K562 (cell line): Measurements from ENCODE around the gene PSMG3. TPM values are rescaled to one million over a fixed set of nuclear protein-coding genes. Genes with fewer than 3 reads are reported as not detected.
A peak's percentile ranks its signal among the peaks of the same experiment; 100 is the strongest.

Source experiments
- ATAC-seq: fragments of 200-7000 bp; cut with Tn5 transposase; 3 replicates; pipeline ENCODE4 v1.9.1; 2020; ENCODE audit warnings: moderate library complexity
- BruUV-seq: library from RNA; stranded (reverse); fragments of 400-500 nt; replicated peaks from 2 replicates; lab custom pipeline; 2021; lab: Mats Ljungman, UMichigan
- CTCF ChIA-PET: fragments of 300-600 bp; formaldehyde crosslinking; extraction: SDS; loops from one replicate; lab custom pipeline; 2021; ENCODE audit warnings: low intra/inter-chr PET ratio; lab: Yijun Ruan, JAX
- POLR2A ChIA-PET: fragments of 300-600, 350-650 bp; sonication (Branson Sonifier 250); formaldehyde crosslinking; extraction: SDS; loops from one replicate; lab custom pipeline; 2021; ENCODE audit warnings: antibody characterized with exemption, inconsistent platforms; lab: Yijun Ruan, JAX
- DNase-seq, 4 experiments: peaks; one replicate each; pipeline versions ENCODE4 v3.0.0 to v3.0.0-alpha.2; 2011 to 2018; ENCODE audit warnings: low spot score in 3 of 4, mixed read lengths in 3 of 4; ENCODE audit errors: extremely low read depth in 1 of 4
- FAIRE-seq: peaks from 2 replicates; lab custom pipeline; 2011; peaks lifted over from hg19 to GRCh38; lab: Jason Lieb, UNC
- H2AFZ ChIP-seq: 2 replicates; pipeline ENCODE4 v1.6.0; 2011; ENCODE audit warnings: low read depth, low read length, control low read depth, inconsistent platforms
- H3K27ac ChIP-seq: fragments of 200-600 bp; 3 replicates; pipeline ENCODE4 v1.8.0; 2011; ENCODE audit warnings: low read depth, mild to moderate bottlenecking, control low read depth, inconsistent platforms, low read length, moderate library complexity, mixed read lengths; ENCODE audit errors: extremely low read depth
- H3K27me3 ChIP-seq, 2 experiments: fragments of 300-600 bp in 1 of 2; 2 replicates in 1 of 2; 3 replicates in 1 of 2; pipeline versions ENCODE4 v1.6.0 to v1.8.0; 2011; ENCODE audit warnings: inconsistent platforms in 2 of 2, low read length in 2 of 2, mild to moderate bottlenecking in 1 of 2, mixed read lengths in 1 of 2, moderate library complexity in 1 of 2; ENCODE audit not compliant: control insufficient read depth in 2 of 2, insufficient read depth in 2 of 2
- H3K36me3 ChIP-seq: fragments of 300-600 bp; 3 replicates; pipeline ENCODE4 v1.8.0; 2011; ENCODE audit warnings: mild to moderate bottlenecking, low read length, inconsistent platforms; ENCODE audit not compliant: control insufficient read depth, insufficient read depth
- H3K4me1 ChIP-seq, 2 experiments: fragments of 200-600 bp in 1 of 2; replicated peaks in 1 of 2; 2 replicates in 1 of 2; 3 replicates in 1 of 2; pipeline versions ENCODE4 v1.5.1 to v1.8.0; 2011; ENCODE audit warnings: inconsistent platforms in 2 of 2, low read length in 2 of 2, mild to moderate bottlenecking in 1 of 2, mixed read lengths in 1 of 2, moderate library complexity in 1 of 2; ENCODE audit not compliant: control insufficient read depth in 2 of 2, insufficient read depth in 2 of 2
- H3K4me2 ChIP-seq: 2 replicates; pipeline ENCODE4 v1.6.1; 2011; ENCODE audit warnings: low read length, control low read depth, inconsistent platforms, mixed read lengths; ENCODE audit not compliant: insufficient read depth
- H3K4me3 ChIP-seq: fragments of 200-600 bp; sonication (generic), shearing (Covaris generic); 2 replicates; pipeline ENCODE4 v1.5.1; 2016; ENCODE audit warnings: control low read depth, inconsistent platforms
- H3K79me2 ChIP-seq: fragments of 200-600 bp; 3 replicates; pipeline ENCODE4 v1.8.0; 2011; ENCODE audit warnings: low read length, inconsistent platforms; ENCODE audit not compliant: control insufficient read depth, insufficient read depth
- H3K9ac ChIP-seq, 2 experiments: 2 replicates each; pipeline versions ENCODE4 v1.6.0 to v1.6.1; 2011; ENCODE audit warnings: low read depth in 2 of 2, low read length in 2 of 2, control low read depth in 1 of 2, inconsistent platforms in 1 of 2, mild to moderate bottlenecking in 1 of 2, mixed read lengths in 1 of 2; ENCODE audit not compliant: insufficient read depth in 1 of 2
- H3K9me1 ChIP-seq: one replicate; pipeline ENCODE4 v1.6.0; 2011; ENCODE audit warnings: inconsistent platforms, mild to moderate bottlenecking, low read length, moderate library complexity; ENCODE audit not compliant: control insufficient read depth, insufficient read depth
- H3K9me3 ChIP-seq: replicated peaks from 2 replicates; pipeline ENCODE4 v1.5.1; 2011; ENCODE audit warnings: low read depth, low read length, inconsistent platforms; ENCODE audit not compliant: control insufficient read depth, insufficient read depth
- H4K20me1 ChIP-seq: replicated peaks from 2 replicates; pipeline ENCODE4 v1.6.1; 2011; ENCODE audit warnings: low read length, inconsistent platforms, mixed read lengths; ENCODE audit not compliant: control insufficient read depth, insufficient read depth
- ATF1 ChIP-seq, 2 experiments: fragments of 450-650 bp in 1 of 2; IDR thresholded peaks; 2 replicates each; pipeline ENCODE4 v1.6.1; 2016; ENCODE audit warnings: missing compliant biosample characterization in 1 of 2, missing genetic modification characterization in 1 of 2
- BHLHE40 ChIP-seq: IDR thresholded peaks from 2 replicates; pipeline ENCODE4 v1.6.1; 2011; ENCODE audit warnings: low read length, improper control_type of control experiment
- E2F6 ChIP-seq, 2 experiments: IDR thresholded peaks; 2 replicates each; pipeline ENCODE4 v1.6.1; 2011; ENCODE audit warnings: borderline replicate concordance in 1 of 2, control low read depth in 1 of 2, low read depth in 1 of 2, low read length in 1 of 2, mild to moderate bottlenecking in 1 of 2, mixed read lengths in 1 of 2, moderate library complexity in 1 of 2; ENCODE audit not compliant: insufficient read depth in 1 of 2, insufficient read length in 1 of 2, poor library complexity in 1 of 2, severe bottlenecking in 1 of 2; ENCODE audit errors: extremely low read depth in 1 of 2
- EGR1 ChIP-seq: fragments of 450-650 bp; conservative IDR thresholded peaks from 2 replicates; pipeline ENCODE4 v1.6.1; 2017; ENCODE audit warnings: mild to moderate bottlenecking
- HMGXB4 ChIP-seq: sonication (generic); formaldehyde crosslinking; IDR thresholded peaks from 2 replicates; pipeline ENCODE4 v1.8.1; 2023; ENCODE audit warnings: mild to moderate bottlenecking, missing genetic modification reagents
- L3MBTL2 ChIP-seq: fragments of 450-650 bp; IDR thresholded peaks from 2 replicates; pipeline ENCODE4 v1.6.1; 2016; ENCODE audit warnings: mild to moderate bottlenecking, moderate library complexity
- MAX ChIP-seq: sonication (generic); formaldehyde crosslinking; IDR thresholded peaks from 2 replicates; pipeline ENCODE4 v1.9.0; 2022; ENCODE audit warnings: mild to moderate bottlenecking, missing genetic modification reagents
- TFAP4 ChIP-seq: sonication (generic); formaldehyde crosslinking; IDR thresholded peaks from 2 replicates; pipeline ENCODE4 v1.8.0; 2022; ENCODE audit warnings: missing genetic modification reagents, mild to moderate bottlenecking, moderate library complexity, borderline replicate concordance
- ZNF586 ChIP-seq: fragments of 450-650 bp; formaldehyde crosslinking; conservative IDR thresholded peaks from 2 replicates; pipeline ENCODE4 v1.4.0; 2020; ENCODE audit warnings: mild to moderate bottlenecking, moderate library complexity
- ZNF740 ChIP-seq, 3 experiments: fragments of 200-800 bp in 1 of 3; sonication (Bioruptor generic) in 1 of 3; sonication (generic) in 1 of 3; formaldehyde crosslinking in 1 of 3; IDR thresholded peaks; 2 replicates each; pipeline versions ENCODE4 v1.6.1 to v1.8.0; 2016 to 2022; ENCODE audit warnings: mild to moderate bottlenecking in 2 of 3, missing compliant biosample characterization in 2 of 3, missing genetic modification characterization in 2 of 3, missing genetic modification reagents in 1 of 3
- WGBS: fragments of 100-300 bp; shearing (Covaris generic); methylation state at CpG from one replicate; pipeline ENCODE4 v1.1.6; 2016; ENCODE audit warnings: low coverage, mixed read lengths; ENCODE audit not compliant: insufficient coverage; ENCODE audit errors: missing lambda C conversion rate; 5-methylcytosine and 5-hydroxymethylcytosine counted together
- in situ Hi-C: fragments of 300-500 bp; cut with MboI; formaldehyde crosslinking; loops from 4 replicates; pipeline ENCODE4 v1.15.0; 2018; ENCODE audit warnings: inconsistent platforms, mixed read lengths
- intact Hi-C: fragments of 100-400 bp; cut with micrococcal nuclease; formaldehyde crosslinking; loops from 2 replicates; pipeline ENCODE4 v1.14.2; 2022
- polyA plus RNA-seq, 8 experiments: library from polyadenylated mRNA; depleted of rRNA in 4 of 8; stranded (reverse) in 5 of 8; unstranded in 3 of 8; fragments of >200 nt; fragmentation: Nextera tagmentation in 2 of 8; fragmentation: Illumina TruSeq in 1 of 8; extraction: Ambion mirVana in 2 of 8; extraction: Trizol in 1 of 8; gene quantifications; 2 replicates each; pipeline versions ENCODE4 v1.2.1 to v1.2.3, GENCODE V29; 2011 to 2014; ENCODE audit warnings: inconsistent platforms in 1 of 8, missing spikeins in 1 of 8
- total RNA-seq, 7 experiments: library from RNA; depleted of rRNA in 6 of 7; stranded (reverse); fragments of >200 nt in 6 of 7; fragmentation: Illumina TruSeq in 2 of 7; extraction: Trizol in 2 of 7; gene quantifications; 2 replicates each; pipeline versions ENCODE4 v1.2.1 to v1.2.3, GENCODE V29; 2011 to 2021; ENCODE audit warnings: low replicate concordance in 1 of 7

PSMG3 gene
- total and polyA plus RNA-seq, 9 of the 15 experiments (the other 6 are each of a cell fraction or from before 2014, with no cell fraction given), result 34.8 to 122 (median 80.1) TPM

GRCh38 chr7:1584700-1585099 is 14.9 kb upstream of the PSMG3 start:
- Histone ChIP-seq H3K9ac (0 out of 4 replicates have a peak overlapping the region, but pooled peaks of 1 of the 2 experiments have one; percentile 31), H3K4me3 (no peak overlapping the region), H3K4me1 (peaks cover 9 to 42% of the 10 kb centered on the region in 2 experiments; a peak in 4 of 5 replicates), H3K4me2 (no peak overlapping the region), H3K36me3 (no peaks in the 10 kb centered on the region), H3K9me1 (no peaks in the 10 kb centered on the region), H3K79me2 (no peaks in the 10 kb centered on the region), H2AFZ (no peak overlapping the region), H3K27me3 (peaks cover 60 to 83% of the 10 kb centered on the region in 2 experiments), H4K20me1 (peaks cover 6% of the 10 kb centered on the region; the same call in 1 of the 2 replicates), H3K27ac (no peak overlapping the region), H3K9me3 (no peaks in the 10 kb centered on the region)
- no TSS peak for BruUV-seq
- 4% methylated on average over 18 of the region's 18 CpGs for WGBS
- FAIRE-seq (no peak), DNase-seq (peak in 1 of 4 experiments; percentile 43), ATAC-seq (no peak; the same call in 2 of the 3 replicates)
- ChIA-PET CTCF (interaction anchor here (0.6 kb wide), 1 partner anchor 981 kb away, joined by 3 read pairs; no protein-coding TSS in a partner anchor), POLR2A (interaction anchor here (0.5 kb wide), 1 partner anchor 787 kb away, joined by 3 read pairs; no protein-coding TSS in a partner anchor)
- in situ Hi-C loops, result loop anchor here (10.0 kb wide), 1 partner anchor 620 kb away; no protein-coding TSS in a partner anchor
- intact Hi-C loops, result no loop called here
- TF ChIP-seq ZNF740 (CRISPR knock-in tag; IDR thresholded peaks at IDR 0.05) (peak; percentile 24; the same call in 1 of the 2 replicates), ZNF740 (tag; IDR thresholded peaks at IDR 0.05) (no peak), E2F6 (IDR thresholded peaks at IDR 0.05; ENCODE audit: borderline replicate concordance in 1 of 2, extremely low read depth in 1 of 2, insufficient read depth in 1 of 2, insufficient read length in 1 of 2, low read depth in 1 of 2, low read length in 1 of 2, poor library complexity in 1 of 2, severe bottlenecking in 1 of 2) (peak; percentile 80 to 90), BHLHE40 (0 out of 2 replicates have a peak, but pooled peaks have one; percentile 10), ATF1 (CRISPR knock-in tag; IDR thresholded peaks at IDR 0.05) (no peak), ATF1 (tag; IDR thresholded peaks at IDR 0.05) (0 out of 2 replicates have a peak, but pooled peaks have one; percentile 8), HMGXB4 (CRISPR knock-in tag) (no peak), EGR1 (peak; percentile 35; the same call in 1 of the 2 replicates), ZNF586 (no peak), L3MBTL2 (peak; percentile 91), TFAP4 (CRISPR knock-in tag) (peak; percentile 69), MAX (CRISPR knock-in tag) (0 out of 2 replicates have a peak, but pooled peaks have one; percentile 17)
